Measurements from ENCODE around the gene FAM156B. TPM values are rescaled to one million over a fixed set of nuclear protein-coding genes. Genes with fewer than 3 reads are reported as not detected.
A peak's percentile ranks its signal among the peaks of the same experiment; 100 is the strongest.
"Not testable (repeated sequence)": the region's sequence is repeated elsewhere in the genome, so short reads cannot be mapped to it uniquely, and the experiment has no call there.

FAM156B gene
- 34.3 TPM for total RNA-seq

DNA sequence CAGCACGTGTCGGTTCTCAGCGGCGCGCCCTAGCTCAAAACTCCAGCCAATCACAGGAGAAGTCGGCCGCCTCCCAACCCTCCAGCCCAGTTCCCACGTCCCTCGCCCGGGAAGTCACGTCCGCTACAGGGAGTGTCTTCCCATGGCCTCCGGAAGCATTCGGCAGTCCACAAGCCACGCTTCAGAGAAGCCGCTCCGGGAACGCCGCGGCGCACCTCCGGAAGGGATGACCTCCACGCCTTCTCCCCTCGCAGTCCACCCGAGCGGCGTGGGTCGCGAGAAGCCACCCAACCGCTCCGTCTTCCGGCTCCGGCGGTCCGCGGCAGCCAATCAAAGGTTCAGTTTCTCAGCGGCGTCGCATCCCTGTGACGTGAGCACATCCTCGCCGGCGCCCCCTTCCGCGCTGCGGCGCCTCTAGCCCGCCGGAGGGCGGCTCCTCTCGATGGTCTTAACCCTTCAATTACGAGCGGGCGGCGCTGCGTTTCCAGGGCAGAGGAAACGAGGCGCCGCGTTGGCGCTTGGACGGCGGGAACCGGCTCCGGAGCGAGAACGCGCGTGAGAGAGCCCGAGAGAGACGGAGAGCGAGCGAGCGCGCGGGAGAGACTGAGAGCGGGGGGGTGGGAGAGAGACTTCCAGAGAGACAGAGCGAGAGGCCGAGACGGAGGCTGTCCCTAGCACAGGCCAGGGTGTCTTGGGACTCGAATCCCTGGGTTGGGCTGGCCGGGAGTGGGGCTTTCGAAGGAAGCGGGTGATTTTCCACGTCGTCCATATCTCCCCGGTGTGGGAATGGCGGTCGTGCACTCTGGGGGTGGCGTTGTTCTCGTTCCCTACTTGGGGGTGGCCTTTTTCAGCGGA is at the start of gene FAM156B:
TSS of gene FAM156B (plus strand) at position 476 of the 855 bp plus-strand sequence. CDS start 9,896 bp downstream, outside the sequence.
- DNase-seq (ENCODE audit: low spot score) = not testable (repeated sequence)

DNA sequence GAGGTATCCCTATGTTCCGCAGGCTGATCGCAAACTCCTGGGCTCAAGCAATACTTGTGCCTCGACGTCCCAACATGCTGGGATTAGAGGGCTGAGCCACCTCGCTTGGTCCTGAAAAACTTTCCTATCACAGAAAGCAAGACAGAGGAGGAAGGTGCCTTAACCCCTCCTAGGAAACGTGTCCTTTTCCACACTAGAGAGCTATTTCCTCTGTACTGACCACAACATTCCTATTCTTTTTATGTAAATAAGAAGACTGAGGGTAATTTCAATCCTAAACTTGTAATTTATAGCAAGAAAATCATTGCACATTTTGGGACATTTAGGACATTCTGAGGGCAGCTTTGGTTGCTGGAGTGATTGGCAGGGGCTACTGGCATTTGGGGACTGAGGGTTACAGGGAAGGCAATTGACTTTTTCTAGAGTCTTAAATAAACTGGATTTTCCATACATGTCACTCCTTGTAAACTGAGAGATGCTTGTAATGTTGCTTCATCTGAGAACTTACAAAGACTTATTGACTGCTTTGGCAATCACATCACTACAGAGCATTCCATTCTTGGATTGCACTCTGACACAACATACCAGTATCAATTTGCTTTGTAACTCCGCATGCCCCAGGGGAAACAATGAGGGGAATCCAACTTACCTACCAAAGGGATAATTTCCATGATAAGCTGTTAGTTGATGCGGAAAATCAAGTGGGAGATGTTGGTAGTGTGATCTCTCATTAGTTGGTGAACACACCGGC is 44.8 kb upstream of the FAM156B start:
- no peak for DNase-seq (ENCODE audit: low spot score)

- not testable (repeated sequence) for DNase-seq (ENCODE audit: low spot score)
Observed at GRCh38 chrX:52856991-52857525, 40.1 kb upstream of the FAM156B start.

- DNase-seq (ENCODE audit: low spot score) = no peak
Observed at GRCh38 chrX:52865343-52865998, 31.7 kb upstream of the FAM156B start.

GRCh38 chrX:52867610-52868348 is 29.4 kb upstream of the FAM156B start, which contains the start of gene XAGE3:
Gene XAGE3 (minus strand): TSS chrX:52868083. CDS start chrX:52867133, 950 bp downstream.
- no peak for DNase-seq (ENCODE audit: low spot score)

DNA sequence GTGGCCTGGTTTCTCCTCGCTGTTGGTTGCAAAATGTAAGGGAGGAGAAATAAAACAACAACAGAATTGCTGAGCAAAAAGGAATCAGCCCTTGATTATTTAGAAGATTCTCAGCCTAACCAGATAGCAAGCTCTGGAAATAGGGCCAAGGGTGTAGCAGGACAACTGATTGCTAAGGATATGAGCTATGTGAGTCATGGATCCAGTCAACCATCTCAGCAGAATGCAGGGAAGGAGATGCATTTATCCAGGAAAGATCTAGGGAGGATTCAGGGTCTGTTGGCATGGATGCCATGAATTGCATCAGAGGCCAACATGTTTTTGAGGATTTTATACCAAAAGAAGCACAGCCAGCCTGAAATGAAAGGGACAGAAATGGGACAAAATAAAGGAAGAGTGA is 27.1 kb upstream of the FAM156B start:
- no peak for DNase-seq (ENCODE audit: low spot score)

DNA sequence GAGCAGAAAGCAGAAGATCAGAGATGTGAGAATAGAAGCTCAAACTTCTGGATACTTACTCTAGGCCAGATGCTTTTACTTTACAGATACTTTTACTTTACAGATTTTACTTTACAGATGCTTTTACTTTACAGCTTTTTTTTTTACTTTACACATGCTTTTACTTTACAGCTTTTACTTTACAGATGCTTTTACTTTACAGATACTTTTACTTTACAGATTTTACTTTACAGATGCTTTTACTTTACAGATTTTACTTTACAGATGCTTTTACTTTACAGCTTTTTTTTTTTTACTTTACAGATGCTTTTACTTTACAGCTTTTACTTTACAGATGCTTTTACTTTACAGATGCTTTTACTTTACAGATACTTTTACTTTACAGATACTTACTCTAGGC is 23.3 kb upstream of the FAM156B start:
- DNase-seq (ENCODE audit: low spot score) = not testable (repeated sequence)

- DNase-seq (ENCODE audit: low spot score) = no peak
Observed at GRCh38 chrX:52874661-52875060, 22.5 kb upstream of the FAM156B start.

GRCh38 chrX:52875436-52875835 is 21.7 kb upstream of the FAM156B start:
- DNase-seq (ENCODE audit: low spot score) = not testable (repeated sequence)

- DNase-seq (ENCODE audit: low spot score) = peak; percentile 43
Observed at GRCh38 chrX:52876386-52876785, 20.7 kb upstream of the FAM156B start.

- DNase-seq (ENCODE audit: low spot score) = not testable (repeated sequence)
Observed at GRCh38 chrX:52887459-52887858, 9.7 kb upstream of the FAM156B start.

GRCh38 chrX:52888090-52888489 is 9.0 kb upstream of the FAM156B start:
- DNase-seq (ENCODE audit: low spot score) = not testable (repeated sequence)

- not testable (repeated sequence) for DNase-seq (ENCODE audit: low spot score)
Observed at GRCh38 chrX:52896438-52896837, 692 bp upstream of the FAM156B start.

DNA sequence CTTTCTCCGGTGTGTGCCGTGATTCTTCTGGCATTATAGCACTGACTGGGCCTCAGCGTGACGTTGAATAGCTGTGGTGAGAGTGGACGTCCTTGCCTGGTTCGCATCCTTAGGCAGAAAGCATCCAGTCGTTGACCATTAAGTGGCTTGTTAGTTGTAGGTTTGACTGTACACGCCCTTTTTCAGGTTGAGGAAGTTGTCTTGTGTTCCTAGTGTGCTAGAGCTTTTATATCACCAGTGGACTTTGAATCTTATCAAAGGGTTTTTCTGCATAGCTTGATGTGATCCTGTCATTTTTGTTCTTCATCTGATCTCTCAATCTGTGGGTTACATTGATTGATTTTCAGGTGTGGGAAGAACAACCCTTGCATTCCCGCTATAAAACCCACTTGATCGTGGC is 8.4 kb downstream of the FAM156B start:
- not testable (repeated sequence) for DNase-seq (ENCODE audit: low spot score)

DNA sequence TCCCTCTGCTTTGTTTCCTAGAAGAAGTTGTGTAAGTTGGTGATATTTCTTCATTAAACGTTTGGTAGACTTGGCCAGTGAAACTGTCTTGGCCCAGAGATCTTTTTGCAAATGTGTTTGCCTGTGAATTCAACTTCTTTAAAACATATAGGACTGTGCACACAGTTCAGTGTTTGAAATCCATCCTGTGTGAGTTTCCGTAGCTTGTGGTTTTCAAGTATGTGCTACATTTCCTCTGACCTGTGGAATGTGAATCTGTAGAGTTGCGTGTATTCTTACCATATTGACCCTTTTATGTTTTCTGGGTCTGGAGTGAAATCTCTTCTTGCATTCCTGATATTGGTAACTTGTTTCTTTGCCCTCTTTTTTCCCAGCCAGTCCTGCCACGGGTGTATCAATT is 8.9 kb downstream of the FAM156B start:
- not testable (repeated sequence) for DNase-seq (ENCODE audit: low spot score)

GRCh38 chrX:52907137-52907536 is 10.0 kb downstream of the FAM156B start:
- not testable (repeated sequence) for DNase-seq (ENCODE audit: low spot score)

DNA sequence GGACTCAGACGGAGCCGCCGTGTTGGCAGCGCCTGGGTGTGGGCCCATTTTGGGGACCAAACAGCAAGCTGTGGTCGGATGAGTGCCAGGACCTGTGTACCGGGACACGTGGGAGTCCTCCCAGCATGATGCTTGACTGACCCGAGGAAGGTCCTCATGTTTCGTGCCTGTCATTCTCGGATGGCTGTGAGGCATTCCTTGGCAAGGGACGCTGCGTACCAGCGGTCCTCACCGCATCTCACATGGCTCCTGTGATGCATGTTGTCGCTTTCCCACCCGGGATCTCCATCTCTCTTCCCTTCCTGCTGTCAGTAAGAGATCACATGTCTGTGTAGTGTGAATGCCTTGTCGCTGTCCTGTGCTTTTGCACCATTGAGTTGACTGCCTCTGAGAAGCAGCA is 10.8 kb downstream of the FAM156B start:
- DNase-seq (ENCODE audit: low spot score) = not testable (repeated sequence)

- not testable (repeated sequence) for DNase-seq (ENCODE audit: low spot score)
Observed at GRCh38 chrX:52909313-52909969, 12.3 kb downstream of the FAM156B start.

DNA sequence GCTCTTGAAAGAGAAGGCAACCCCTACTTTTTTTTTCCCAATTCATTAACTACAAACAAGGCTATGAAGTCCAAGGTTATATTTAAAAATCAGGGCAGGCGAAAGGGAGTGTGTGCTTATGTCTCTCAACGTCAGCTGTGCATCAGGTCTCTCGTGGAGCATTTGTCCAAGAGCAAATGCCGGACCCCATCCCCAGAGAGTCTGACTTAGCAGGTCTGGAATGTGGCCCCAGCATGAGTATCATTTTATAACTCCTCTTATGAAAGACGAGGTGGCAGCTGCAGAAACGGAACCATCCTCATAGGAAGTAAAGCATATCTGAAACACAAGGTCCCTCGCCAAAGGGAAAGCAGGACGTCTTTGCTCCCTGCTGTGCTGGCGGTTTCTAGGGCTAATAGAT is 16.6 kb downstream of the FAM156B start:
- DNase-seq (ENCODE audit: low spot score) = not testable (repeated sequence)

DNA sequence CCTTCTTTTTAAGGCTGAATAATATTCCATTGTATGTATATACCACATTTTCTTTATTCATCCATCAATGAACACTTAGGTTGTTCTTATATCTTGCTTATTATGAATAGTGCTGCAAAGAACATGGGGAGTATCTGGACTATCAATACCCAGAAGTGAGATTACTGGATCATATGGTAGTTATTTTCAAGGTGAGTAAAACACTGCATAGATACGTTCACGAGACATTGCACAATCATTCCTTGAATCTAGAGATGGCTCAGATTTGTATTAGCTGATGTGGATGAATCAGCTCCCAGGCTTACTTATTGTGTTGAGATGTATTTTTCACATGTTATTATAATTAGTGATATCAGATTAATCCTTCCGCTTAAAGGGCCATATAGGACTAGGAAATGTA is 17.6 kb downstream of the FAM156B start:
- not testable (repeated sequence) for DNase-seq (ENCODE audit: low spot score)

Data from ureter (tissue), 1 donor.